Hematopoietic multipotent progenitor cell treated with erythropoietin and hydrocortisone succinate and interleukin-3 and kit ligand, for 15 days (in vitro differentiated cells): ENCODE data around the gene DPYD.

Experiments used
- DNase-seq: peaks from one replicate; pipeline ENCODE4 v3.0.0-alpha.2; 2015; ENCODE audit warnings: low spot score

The DPYD gene

DNA sequence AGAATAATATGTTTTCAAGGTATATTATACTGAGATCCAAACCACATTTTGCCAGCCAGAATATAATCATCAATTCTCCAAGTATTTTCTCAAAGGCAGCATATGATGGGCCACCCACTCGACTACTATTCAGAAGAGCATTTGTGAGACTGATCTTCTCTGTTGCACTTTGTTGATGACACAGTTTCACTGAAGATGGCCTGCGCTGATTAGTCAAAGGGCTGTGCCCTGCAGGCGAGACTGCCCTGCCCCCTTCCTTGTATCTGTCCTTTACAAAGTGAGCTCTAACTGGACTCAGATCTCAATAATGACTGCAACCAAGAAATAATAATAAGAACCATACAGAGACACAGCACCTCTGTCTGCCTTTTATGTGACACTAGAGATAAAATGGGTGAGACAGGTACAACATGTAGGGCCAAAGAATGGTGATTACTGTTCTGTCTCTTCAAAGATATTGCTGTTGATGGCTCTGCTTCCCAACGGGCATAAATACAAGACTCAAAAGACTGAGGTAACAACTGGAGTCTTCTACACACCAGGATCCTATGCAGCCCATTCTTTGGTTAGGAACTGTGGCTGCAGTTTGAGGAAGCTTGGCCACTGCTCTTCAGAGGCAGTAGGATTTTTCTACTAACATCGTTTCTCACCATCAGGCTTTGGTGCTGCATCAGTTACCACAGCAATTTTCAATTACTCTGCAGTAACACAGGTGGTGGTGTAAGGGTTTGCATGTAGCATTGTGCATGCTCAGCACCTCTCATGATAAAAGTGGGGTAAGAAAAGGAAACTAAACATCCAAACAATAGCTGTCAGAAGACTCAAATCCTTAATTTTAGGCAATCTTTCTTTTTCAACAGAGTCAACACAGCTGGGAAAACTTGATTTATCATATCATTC, 718.1 kb downstream of the DPYD start:
- no peak for DNase-seq

DNA sequence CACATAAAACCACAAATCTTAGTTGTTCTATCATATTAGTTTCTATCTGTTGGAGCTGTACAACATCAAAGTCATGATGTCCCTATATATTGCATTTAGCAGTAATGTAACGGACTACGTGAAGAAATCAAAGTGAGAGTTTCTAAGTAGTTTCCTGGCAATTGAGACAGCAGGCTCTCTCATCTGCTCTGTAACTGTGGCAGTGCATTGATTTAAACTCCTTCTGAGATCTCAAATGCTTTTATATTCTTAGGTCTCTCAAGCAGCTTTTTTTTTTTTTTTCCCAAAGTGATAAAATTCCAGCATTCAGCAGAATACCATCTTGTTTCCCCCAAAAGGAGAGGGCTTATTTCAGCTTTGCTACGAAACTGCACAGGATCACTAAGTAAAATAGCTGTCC, 719.2 kb downstream of the DPYD start:
- no peak for DNase-seq

DNA sequence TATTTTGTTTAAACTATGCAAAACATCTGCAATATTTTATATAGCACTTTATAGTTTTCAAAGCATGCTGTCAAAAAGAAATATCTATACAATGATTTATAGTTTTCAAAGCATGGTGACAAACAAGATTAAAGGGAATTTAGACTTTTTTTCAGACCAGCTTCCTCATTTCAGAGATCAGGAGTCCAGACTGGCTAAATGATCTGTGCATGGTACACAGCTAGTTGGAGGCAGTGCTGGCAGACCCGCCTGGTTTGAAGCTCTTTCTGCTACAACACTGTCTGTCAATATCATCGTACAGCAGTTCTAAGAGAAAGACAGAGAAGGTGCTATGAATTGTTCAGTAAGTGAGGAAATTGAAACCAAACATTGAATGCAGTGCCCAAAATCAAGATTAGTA, 720.2 kb downstream of the DPYD start:
- no peak for DNase-seq

DNA sequence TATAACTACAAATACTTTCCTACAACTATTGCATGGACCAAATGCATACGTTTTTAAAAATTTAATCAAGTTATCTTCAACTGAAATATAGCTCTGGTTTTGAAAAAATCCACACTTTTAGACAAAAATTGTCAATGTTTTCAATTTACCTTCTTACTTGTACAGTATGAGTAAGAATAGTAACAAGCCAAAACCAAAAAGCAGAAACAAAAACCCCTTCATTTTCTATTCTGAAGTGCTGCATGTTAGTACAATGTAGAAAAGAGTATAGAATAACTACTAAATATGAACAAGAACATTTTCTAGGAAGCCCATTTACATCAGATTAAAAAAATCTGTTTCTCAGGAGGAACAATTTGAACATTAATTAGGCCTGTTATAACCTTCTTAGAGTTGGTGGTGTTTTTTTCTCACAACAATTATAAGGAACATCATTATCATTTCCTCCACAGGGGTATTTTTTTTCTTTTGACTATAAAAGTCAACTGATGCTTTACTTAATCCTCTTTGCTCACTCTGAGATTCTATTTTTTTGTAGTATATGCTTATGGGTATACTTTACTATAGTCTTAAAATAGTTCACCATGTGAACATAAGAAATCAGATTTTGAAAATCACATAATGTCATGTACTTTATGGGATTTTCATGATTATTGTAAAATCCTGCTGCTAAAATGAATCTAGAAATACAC, 723.9 kb downstream of the DPYD start:
- no peak for DNase-seq

DNA sequence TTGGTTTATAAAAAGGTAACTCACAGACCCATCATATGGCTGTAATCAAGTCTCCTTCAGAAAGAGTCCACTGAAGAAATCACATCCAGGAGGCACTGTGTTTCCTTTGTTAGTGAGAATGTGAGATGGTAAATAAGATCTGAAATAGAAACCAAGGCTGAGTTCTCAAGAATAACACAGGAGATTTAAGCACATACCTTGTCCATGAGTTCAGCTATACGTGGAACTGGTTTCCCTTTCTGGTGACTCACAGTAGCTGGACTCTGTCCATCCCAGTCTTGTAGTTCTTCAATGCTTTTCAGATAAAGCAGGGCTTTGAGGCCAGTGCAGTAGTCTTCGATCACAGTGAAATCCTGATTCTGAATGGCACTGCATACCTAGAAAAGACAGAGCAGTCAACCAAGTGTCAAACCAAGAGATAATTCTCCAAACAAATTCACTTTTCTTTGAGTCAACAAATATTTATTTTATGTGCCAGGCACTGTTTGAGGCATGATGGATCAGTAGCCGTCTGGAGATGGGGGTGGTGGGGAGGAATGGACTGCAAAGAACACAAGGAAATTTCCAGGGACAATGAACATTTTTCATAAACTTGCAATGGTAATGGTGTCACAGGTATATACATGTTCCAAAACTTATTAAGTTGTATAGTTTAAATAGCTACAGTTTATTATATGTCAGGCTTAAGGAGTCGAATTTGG, 727.8 kb downstream of the DPYD start:
- no peak for DNase-seq

DNA sequence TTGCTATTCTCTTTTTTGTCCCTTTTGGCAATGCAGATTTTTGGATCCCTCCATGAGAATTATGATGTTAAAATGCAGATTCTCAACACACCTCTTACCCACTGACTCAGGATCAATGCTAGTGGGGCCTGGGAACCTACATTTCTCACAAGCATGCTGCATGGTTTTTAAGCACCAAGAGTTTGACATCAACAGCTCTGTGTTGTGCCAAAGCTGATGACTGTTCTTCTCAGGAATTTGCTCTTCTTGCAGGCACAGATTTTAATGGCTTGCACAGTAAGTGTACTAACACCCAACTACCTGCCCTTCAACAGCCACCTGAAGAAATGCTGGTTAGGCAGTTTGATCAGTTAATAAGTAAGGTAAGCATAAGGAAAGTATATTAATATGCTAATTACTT, 730.5 kb downstream of the DPYD start:
- DNase-seq: no peak

DNA sequence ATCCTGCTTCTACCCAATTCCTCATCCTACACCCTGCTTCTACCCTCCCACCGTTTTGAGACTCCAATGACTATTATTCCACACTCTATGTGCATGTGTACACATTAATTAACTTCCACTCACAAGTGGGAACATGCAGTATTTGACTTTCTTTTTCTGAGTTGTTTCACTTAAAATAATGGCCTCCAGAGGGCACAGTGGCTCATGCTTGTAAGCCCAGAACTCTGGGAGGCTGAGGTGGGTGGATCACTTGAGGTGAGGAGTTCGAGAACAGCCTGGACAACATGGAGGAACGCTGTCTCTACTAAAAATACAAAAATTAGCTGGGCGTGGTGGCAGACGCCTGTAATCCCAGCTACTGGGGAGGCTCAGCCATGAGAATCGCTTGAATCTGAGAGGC, 734.5 kb downstream of the DPYD start:
- DNase-seq: no peak

DNA sequence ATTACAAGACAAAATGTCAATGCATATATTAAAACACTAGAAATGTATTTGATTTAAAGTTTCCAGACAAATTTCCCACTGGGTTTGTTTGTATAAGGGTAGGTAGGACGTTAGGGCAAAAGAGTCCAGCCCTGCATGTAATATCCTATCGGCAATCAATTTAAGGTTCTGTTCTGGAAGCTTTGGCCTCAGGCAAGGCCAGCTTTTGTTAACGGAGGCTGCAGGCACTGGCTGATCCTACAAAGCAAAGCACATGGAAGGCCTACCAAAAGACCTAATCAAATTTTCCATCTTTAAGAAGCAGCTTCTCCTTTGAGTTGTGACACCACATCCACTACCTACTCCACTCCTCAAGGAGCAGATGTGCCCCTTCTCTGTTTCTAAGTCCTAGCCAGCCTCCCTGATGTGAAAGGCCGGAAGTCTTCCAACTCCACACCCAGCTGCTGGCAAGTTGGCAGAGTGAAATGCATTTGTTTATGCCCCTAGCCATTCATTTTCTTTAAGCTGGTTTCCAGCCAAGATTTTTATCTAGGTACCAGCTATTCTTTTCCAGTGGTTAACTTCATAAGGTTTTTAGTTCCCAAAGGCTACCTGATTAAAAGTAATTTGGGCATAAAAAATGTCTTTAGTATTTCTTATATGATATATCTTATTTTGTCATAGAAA, 746.7 kb downstream of the DPYD start:
- DNase-seq: no peak

DNA sequence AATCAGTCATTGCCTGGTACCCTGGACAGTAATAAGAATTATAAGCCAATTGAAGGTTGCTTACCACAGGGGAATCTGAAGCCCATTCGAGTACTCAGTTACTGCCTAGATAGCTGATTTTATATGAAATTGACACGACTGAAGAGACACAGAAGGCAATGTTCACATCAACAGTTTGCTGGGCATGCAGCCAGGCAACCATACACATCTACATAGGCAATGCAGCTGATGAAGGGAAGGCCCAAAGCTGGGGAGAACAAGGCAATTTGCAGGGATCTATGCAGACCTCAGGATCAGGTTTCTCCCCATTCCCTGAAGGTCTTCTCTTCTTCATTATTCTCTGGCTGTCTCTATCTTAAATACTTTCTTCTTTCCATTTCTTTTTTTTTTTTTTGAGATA, 750.5 kb downstream of the DPYD start:
- no peak for DNase-seq

DNA sequence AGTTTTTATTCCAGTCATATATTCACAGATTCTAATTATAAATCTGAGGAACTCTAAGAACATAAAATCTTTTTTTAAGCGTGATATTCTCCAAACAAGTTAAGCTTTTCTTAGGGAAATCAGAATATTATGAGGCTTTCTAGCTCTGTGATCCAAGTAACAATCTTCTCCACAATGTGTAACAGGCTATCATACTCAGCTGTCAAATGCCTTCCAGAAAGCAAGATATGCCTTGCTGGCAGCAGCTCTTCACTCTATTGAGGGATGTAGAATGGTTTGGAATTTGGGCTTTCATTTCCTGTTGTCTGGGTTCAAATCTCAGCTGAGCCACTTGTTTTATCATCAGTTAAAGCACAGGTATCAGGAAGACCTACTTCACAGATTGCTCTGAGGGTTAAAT, 752.8 kb downstream of the DPYD start:
- DNase-seq: no peak

DNA sequence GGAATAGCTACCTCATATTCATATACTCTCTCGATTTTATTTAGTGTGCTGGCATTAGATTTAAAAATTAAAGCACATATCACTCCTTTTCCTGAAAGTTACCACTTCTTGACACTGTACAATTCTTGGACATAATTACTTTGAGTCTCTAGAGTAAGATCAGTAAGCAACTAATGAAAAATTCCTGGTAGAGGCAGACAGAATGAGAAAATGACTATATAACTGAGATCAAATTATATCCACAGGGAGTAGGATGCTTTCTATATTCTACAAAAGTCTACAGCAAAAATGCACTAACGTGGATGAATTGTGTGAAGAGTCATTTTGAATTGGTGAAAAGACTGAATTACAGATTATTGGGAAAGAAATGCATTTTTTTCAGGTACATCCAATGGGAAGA, 753.6 kb downstream of the DPYD start:
- no peak for DNase-seq

DNA sequence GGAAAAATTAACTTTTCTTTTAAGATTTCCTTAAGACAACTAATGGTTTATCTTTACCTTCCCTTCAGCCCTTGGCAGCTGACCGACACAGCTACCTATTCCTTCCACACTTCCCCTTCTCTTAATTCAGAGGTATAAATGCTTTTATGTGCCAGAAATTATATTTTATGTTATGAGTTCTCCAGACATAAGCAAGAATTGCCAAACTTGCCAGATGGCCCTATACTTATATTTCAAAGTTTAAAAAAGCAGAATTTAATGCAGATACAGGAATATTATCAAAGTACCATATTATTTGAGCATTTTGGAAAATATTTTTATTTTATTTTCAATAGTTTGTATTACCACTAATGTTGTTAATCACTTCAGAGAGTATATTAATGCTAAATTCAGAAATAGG, 754.2 kb downstream of the DPYD start:
- DNase-seq: no peak

DNA sequence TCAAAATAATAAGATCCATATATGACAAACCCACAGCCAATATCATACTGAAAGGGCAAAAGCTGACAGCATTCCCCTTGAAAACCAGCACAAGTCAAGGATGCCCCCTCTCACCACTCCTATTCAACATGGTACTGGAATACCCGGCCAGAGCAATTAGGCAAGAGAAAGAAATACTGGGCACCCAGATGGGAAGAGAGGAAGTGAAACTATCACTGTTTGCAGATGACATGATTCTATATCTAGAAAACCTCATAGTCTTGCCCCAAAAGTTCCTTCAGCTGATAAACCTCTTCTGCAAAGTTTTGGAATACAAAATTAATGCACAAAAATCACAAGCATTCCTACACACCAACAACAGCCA, 756.6 kb downstream of the DPYD start:
- DNase-seq: no peak

DNA sequence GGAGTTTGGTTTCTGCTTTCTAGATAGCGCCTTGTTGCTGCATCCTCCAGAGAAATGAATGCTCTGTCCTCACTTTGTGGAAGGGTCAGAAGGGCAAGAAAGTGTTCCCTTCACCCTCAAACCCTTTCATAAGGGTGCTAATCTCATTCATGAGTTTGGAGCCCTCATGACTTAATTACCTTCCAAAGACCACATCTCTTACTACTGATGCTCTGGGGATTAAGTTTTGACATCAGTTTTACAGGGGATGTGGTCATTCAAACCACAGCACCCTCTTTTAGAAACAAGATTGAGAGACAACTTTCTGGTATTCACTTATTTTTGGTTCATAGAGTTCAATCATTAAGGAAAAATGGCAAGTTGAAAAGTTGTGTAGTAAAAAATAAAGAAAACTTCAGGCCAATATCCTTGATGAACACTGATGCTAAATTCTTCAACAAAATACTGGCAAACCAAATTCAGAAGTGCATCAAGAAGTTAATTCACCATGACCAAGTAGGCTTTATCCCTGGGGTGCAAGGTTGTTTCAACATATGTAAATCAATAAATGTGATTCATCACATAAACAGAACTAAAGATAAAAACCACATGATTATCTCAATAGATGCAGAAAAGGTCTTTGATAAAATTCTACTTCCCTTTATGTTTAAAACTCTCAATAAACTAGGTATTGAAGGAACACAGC, 757.1 kb downstream of the DPYD start:
- DNase-seq: no peak

DNA sequence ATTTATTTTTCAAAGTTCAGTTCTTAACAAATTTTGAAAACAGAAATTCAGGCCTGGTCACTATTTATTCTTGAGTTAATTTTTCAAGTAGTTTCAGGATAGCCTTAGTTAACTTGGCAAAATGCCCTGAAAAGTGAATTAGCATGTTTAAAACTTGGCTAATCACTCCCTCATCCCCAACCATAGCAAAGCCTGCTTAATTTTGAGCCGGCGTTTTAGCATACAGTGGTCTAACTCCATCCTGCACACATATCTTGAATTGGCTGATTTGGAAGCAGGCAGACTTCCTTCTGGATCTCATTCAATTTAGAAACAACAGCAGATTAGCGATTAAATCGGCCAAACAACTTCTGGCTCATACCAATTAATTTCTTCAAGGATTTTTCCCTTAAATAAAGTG, 760.0 kb downstream of the DPYD start:
- DNase-seq: peak; percentile 50

DNA sequence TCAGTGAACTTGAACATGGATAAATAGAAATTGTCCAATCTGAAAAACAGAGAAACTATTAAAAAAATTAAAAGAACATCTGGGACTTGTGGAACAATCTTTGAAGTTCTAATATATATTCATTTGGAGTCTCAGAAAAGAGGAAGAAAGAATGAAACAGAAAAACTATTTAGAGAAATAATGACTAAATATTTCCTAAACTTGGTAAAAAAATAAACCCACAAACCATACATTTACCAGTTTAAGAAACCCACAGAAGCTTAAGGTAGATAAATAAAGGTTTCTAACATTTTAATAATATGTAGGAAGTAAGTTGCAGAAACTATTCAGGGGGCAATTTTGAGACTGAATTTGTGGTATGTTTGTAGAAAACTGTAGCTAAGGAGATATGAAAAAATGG, 761.5 kb downstream of the DPYD start:
- no peak for DNase-seq

DNA sequence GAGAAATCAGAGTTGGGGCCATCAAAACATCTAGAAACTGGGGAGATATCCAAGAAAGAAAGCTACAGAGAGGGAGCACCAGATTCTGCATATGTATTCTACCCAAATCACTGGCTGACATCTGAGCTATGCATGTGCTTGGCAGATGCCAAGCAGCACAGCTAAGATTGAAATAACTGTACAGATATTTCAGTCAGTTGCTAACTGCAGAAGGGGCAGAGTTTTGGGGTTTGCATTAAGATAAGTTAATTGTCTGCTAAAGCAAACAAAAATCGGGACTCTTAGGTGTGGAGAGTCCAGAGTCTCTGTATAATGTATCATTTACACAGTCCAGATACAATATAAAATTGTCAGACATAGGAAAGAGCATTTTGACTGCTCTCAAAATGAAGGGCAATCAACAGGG, 762.1 kb downstream of the DPYD start:
- no peak for DNase-seq

DNA sequence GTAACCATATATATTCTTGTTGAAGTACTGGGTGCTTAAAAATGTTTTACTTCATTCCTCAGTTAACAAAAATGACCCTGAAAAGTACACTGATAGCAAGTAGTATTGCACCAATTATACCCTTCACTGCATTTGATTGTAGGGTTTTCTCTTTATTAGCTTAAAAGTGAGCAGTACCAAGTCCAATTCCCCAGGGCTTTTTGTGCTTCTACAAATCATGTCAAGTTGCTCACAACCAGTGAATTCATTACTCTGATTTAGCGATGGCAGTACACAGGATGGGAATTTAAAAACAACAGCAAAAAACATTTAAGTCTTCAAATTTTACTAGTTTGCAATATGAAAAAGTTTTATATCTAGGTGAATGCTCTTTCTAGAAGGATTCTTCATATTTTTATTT, 762.8 kb downstream of the DPYD start:
- no peak for DNase-seq

DNA sequence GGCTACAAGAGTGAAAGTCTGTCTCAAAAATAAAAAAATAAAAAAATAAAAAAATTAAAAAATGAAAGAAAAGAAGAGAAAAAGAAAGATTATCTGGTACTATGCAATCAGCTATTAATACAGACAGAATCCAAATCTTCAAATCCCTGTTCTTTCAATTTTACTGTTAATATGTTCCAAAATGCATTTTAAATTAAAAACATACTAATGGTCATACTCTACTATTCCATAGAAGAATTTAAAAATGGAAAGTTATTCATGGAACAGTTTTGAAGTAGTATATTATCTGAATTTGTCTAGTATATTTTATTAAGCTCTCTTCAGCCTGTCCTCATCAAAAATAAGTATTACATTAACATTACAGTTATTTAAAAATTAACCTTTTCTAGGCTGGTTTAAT, 769.2 kb downstream of the DPYD start:
- DNase-seq: no peak

DNA sequence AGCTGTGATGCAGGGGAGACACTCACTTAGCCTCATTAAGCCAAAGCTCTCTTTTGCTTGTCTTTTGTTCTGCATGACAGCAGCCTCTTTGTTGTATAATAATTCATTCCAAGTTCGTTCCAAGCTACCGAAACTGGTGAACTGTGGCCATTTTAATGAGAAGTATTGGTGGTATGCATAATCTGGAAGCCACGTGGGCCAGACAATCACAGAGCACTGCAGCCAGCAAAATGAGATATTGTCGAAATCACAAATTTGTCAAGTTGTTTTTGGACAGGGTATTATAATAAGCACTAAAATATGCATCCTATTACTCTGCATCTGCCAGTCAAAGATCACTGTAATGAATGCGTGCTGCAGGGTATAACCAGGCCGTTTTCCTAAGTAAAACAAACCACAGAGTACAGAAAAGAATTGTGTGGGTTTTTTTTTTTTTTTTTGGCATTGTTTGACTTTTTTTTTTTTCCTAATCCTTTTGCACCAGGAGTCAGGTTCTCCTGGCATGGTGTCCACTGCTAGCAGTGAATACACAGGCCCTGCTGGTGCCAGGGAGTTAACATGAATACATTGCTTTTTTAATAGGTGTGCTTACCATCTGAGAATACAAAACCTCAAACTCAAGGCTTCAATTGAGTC, 775.4 kb downstream of the DPYD start:
- DNase-seq: no peak

DNA sequence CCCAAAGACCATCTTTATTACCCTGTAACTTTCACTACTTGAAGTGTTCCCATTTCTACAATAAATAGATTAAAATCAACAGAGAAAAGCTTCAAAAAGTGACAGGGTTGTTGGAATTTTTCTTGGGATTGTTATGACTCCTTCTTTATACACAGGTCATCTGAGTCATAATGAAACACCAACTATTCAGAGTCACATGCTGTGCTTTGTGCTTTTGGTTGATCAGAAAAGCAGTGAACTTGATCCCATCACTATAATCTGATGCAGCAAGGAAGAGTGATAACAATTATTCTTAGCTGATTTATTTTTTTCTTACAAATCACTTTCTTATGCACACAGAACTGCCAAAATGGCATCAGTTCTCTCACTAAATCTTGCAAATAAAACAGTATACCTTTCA, 776.3 kb downstream of the DPYD start:
- no peak for DNase-seq
